Parathyroid adenoma (tissue), 2 donors: Measurements from ENCODE around the gene FBXO21.
"Not testable (repeated sequence)": the region's sequence is repeated elsewhere in the genome, so short reads cannot be mapped to it uniquely, and the experiment has no call there.

Experiments used
- H2AFZ ChIP-seq: fragments of 300-600 bp; sonication (generic); one replicate; pipeline ENCODE4 v1.7.0; 2017; ENCODE audit warnings: antibody characterized with exemption, mild to moderate bottlenecking
- H3K27ac ChIP-seq: fragments of 300-600 bp; sonication (generic); one replicate; pipeline ENCODE4 v1.7.0; 2017
- H3K27me3 ChIP-seq: fragments of 300-600 bp; sonication (generic); one replicate; pipeline ENCODE4 v1.7.0; 2017; ENCODE audit warnings: low read length; ENCODE audit not compliant: control insufficient read depth, insufficient read depth
- H3K36me3 ChIP-seq: fragments of 300-600 bp; sonication (generic); one replicate; pipeline ENCODE4 v1.7.0; 2017; ENCODE audit warnings: low read length; ENCODE audit not compliant: control insufficient read depth, insufficient read depth
- H3K4me1 ChIP-seq: fragments of 300-600 bp; sonication (generic); one replicate; pipeline ENCODE4 v1.7.0; 2017; ENCODE audit warnings: control low read depth
- H3K4me2 ChIP-seq: fragments of 300-600 bp; sonication (generic); one replicate; pipeline ENCODE4 v1.7.0; 2017; ENCODE audit warnings: low read length
- H3K4me3 ChIP-seq: fragments of 300-600 bp; sonication (generic); one replicate; pipeline ENCODE4 v1.7.0; 2017; ENCODE audit warnings: low read depth, low read length
- H3K79me2 ChIP-seq: fragments of 300-600 bp; sonication (generic); one replicate; pipeline ENCODE4 v1.7.0; 2017; ENCODE audit warnings: control low read depth
- H3K9ac ChIP-seq: fragments of 300-600 bp; sonication (generic); one replicate; pipeline ENCODE4 v1.7.0; 2017; ENCODE audit warnings: mild to moderate bottlenecking
- H3K9me3 ChIP-seq: fragments of 300-600 bp; sonication (generic); one replicate; pipeline ENCODE4 v1.7.0; 2017; ENCODE audit warnings: low read length; ENCODE audit not compliant: control insufficient read depth
- CTCF ChIP-seq: fragments of 300-600 bp; sonication (generic); IDR thresholded peaks from one replicate; pipeline ENCODE4 v1.7.0; 2017; ENCODE audit warnings: antibody characterized with exemption, mild to moderate bottlenecking
- donor health status: primary hyperparathyroidism.

FBXO21 gene

DNA sequence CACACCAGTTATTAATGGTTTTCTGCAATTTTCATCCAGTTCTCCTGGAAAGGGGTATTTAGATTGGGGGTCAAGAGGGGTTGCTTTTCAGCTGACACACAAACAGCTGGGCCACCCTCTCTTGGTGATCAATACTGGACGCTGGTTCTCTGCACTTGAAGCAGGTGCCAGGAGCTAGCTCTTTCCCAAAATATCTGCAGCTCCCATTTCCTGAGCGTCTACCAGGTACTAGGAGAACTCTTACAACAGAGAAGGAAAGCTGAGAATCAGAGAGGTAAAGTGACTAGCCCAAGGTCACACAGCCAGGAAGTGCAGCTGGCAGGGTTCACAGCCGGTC lies 92.3 kb downstream of the FBXO21 start:
- Histone ChIP-seq H3K4me3 (no peak overlapping the region), H3K4me1 (peaks cover 17% of the 10 kb centered on the region), H3K9me3 (no peaks in the 10 kb centered on the region), H3K27me3 (no peaks in the 10 kb centered on the region), H3K79me2 (no peaks in the 10 kb centered on the region), H3K4me2 (no peak overlapping the region), H3K36me3 (no peaks in the 10 kb centered on the region), H3K9ac (no peak overlapping the region), H2AFZ (peak overlapping the region; percentile 85), H3K27ac (no peak overlapping the region)
- no peak for TF ChIP-seq CTCF

DNA sequence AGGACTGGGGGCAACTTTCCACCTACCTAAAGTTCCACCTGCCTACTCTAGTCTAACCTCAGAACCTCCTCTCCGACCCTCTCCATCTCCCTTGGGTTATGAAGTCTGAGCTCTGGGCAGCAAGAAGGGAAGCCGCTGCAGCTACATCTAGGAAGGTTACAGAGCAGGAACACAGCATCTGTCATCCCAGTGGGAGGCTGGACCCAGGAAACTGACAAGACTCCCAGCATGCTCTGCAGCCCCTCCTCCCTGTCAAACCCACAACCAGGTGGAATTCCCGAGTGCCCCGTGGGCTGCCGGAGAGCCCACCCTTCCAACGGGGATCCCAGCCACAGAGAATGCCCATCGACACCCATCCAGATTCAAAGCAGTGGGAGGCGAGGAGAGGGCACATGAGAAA lies 93.1 kb downstream of the FBXO21 start:
- Histone ChIP-seq H3K36me3 (no peaks in the 10 kb centered on the region), H2AFZ (peak overlapping the region; percentile 29), H3K4me2 (no peak overlapping the region), H3K27me3 (no peaks in the 10 kb centered on the region), H3K4me3 (no peak overlapping the region), H3K79me2 (no peaks in the 10 kb centered on the region), H3K27ac (no peak overlapping the region), H3K9ac (no peak overlapping the region), H3K4me1 (peaks cover 17% of the 10 kb centered on the region), H3K9me3 (no peaks in the 10 kb centered on the region)
- TF ChIP-seq CTCF = no peak

GRCh38 chr12:117096501-117097042 lies 93.7 kb downstream of the FBXO21 start:
- H2AFZ ChIP-seq = no peak overlapping the region
- TF ChIP-seq CTCF = no peak
- H3K27me3 ChIP-seq = no peaks in the 10 kb centered on the region
- peaks cover 17% of the 10 kb centered on the region for H3K4me1 ChIP-seq
- no peaks in the 10 kb centered on the region for H3K36me3 ChIP-seq
- no peaks in the 10 kb centered on the region for H3K9me3 ChIP-seq
- H3K27ac ChIP-seq = no peak overlapping the region
- no peak overlapping the region for H3K4me2 ChIP-seq
- no peak overlapping the region for H3K4me3 ChIP-seq
- no peaks in the 10 kb centered on the region for H3K79me2 ChIP-seq
- H3K9ac ChIP-seq = no peak overlapping the region

DNA sequence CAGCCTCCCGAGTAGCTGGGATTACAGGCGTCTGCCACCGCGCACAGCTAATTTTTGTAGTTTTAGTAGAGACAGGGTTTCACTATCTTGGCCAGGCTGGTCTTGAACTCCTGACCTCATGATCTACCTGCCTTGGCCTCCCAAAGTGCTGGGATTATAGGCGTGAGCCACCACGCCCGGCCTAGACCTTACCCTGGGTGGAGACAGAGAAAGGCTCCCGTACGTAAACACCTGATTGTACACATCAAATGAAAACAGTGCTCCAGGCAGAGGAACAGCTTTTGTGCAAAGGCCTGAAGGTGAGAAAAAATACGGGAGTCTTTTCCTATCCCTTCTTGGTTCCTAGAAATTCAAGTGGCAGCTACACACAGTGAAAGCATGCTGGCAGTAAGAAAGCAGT lies 95.1 kb downstream of the FBXO21 start:
- not testable (repeated sequence) for H3K27me3 ChIP-seq, H3K36me3 ChIP-seq, H3K9ac ChIP-seq, H3K9me3 ChIP-seq, H3K79me2 ChIP-seq, H3K27ac ChIP-seq, H3K4me2 ChIP-seq, H3K4me3 ChIP-seq, H2AFZ ChIP-seq
- peaks cover 21% of the 10 kb centered on the region for H3K4me1 ChIP-seq

GRCh38 chr12:117093918-117094630 lies 96.2 kb downstream of the FBXO21 start:
- no peak for TF ChIP-seq CTCF
- no peak overlapping the region for H3K9ac ChIP-seq
- H3K36me3 ChIP-seq = no peaks in the 10 kb centered on the region
- peaks cover 13% of the 10 kb centered on the region for H3K4me1 ChIP-seq
- no peak overlapping the region for H3K4me3 ChIP-seq
- peaks cover 3% of the 10 kb centered on the region for H3K9me3 ChIP-seq
- no peak overlapping the region for H3K4me2 ChIP-seq
- H3K27me3 ChIP-seq = no peaks in the 10 kb centered on the region
- no peaks in the 10 kb centered on the region for H3K79me2 ChIP-seq
- no peak overlapping the region for H2AFZ ChIP-seq
- H3K27ac ChIP-seq = no peak overlapping the region
